B cell (primary cell): ENCODE data around the gene COL4A1. TPM values are rescaled to one million over a fixed set of nuclear protein-coding genes. Genes with fewer than 3 reads are reported as not detected.

Experiments
- ATAC-seq: fragments of 200-7000 bp; cut with Tn5 transposase; one replicate; pipeline ENCODE4 v1.10.0; 2021; ENCODE audit warnings: low read depth, mild to moderate bottlenecking, moderate number of reproducible peaks, moderate library complexity
- CTCF ChIA-PET: fragments of 350-600 bp; sonication (Branson Sonifier 250); formaldehyde crosslinking; loops from one replicate; lab custom pipeline; 2021; ENCODE audit warnings: antibody characterized with exemption, inconsistent platforms; lab: Charles Lee
- POLR2A ChIA-PET: fragments of 350-600 bp; sonication (Branson Sonifier 250); formaldehyde crosslinking; loops from one replicate; lab custom pipeline; 2021; ENCODE audit warnings: antibody characterized with exemption; lab: Charles Lee
- DNase-seq: peaks from one replicate; pipeline ENCODE4 v3.0.0; 2013
- H2AFZ ChIP-seq: 2 replicates; pipeline ENCODE4 v1.6.1; 2012; ENCODE audit warnings: mild to moderate bottlenecking, low read depth, low read length; ENCODE audit not compliant: insufficient read depth, poor library complexity, severe bottlenecking
- H3K27ac ChIP-seq, 2 donors: 1 replicate in 1 of 2; 2 replicates in 1 of 2; pipeline ENCODE4 v1.5.1; 2012 to 2013; ENCODE audit warnings: low read length in 2 of 2, mild to moderate bottlenecking in 2 of 2, moderate library complexity in 1 of 2
- H3K27me3 ChIP-seq, 4 experiments: fragments of 200-600 bp in 1 of 4; sonication (generic) in 1 of 4; replicated peaks in 1 of 4; 1 replicate in 2 of 4; 2 replicates in 2 of 4; pipeline versions ENCODE4 v1.6.1 to v1.7.0; 2013 to 2016; ENCODE audit warnings: low read length in 3 of 4, mild to moderate bottlenecking in 2 of 4, mixed read lengths in 1 of 4, moderate library complexity in 1 of 4; ENCODE audit not compliant: insufficient read depth in 4 of 4, control insufficient read depth in 3 of 4; ENCODE audit errors: control extremely low read depth in 1 of 4
- H3K36me3 ChIP-seq, 2 experiments: replicated peaks in 1 of 2; 1 replicate in 1 of 2; 2 replicates in 1 of 2; pipeline versions ENCODE4 v1.6.1 to v1.7.1; 2013; ENCODE audit warnings: low read length in 1 of 2; ENCODE audit not compliant: insufficient read depth in 2 of 2, control insufficient read depth in 1 of 2; ENCODE audit errors: control extremely low read depth in 1 of 2, extremely low read depth in 1 of 2
- H3K4me1 ChIP-seq, 2 donors: fragments of 200-600 bp in 1 of 2; sonication (generic) in 1 of 2; 1 replicate in 1 of 2; 2 replicates in 1 of 2; pipeline versions ENCODE4 v1.5.1 to v1.6.1; 2013 to 2017; ENCODE audit warnings: low read length in 2 of 2; ENCODE audit not compliant: control insufficient read depth in 2 of 2, insufficient read depth in 2 of 2
- H3K4me2 ChIP-seq: replicated peaks from 2 replicates; pipeline ENCODE3; 2012; ENCODE audit warnings: mild to moderate bottlenecking, low read depth, low read length; ENCODE audit not compliant: poor library complexity, severe bottlenecking
- H3K4me3 ChIP-seq, 5 experiments: fragments of 200-600 bp in 1 of 5; sonication (generic) in 1 of 5; 1 replicate in 3 of 5; 2 replicates in 2 of 5; pipeline versions ENCODE4 v1.5.1 to v1.7.0; 2011 to 2016; ENCODE audit warnings: low read length in 4 of 5, mild to moderate bottlenecking in 4 of 5, low read depth in 2 of 5, control low read depth in 1 of 5, moderate library complexity in 1 of 5; ENCODE audit not compliant: insufficient read depth in 1 of 5; ENCODE audit errors: control extremely low read depth in 1 of 5, extremely low read depth in 1 of 5
- H3K79me2 ChIP-seq: fragments of 200-600 bp; sonication (generic); one replicate; pipeline ENCODE4 v1.6.0; 2016; ENCODE audit warnings: low read length; ENCODE audit not compliant: control insufficient read depth, insufficient read depth
- H3K9ac ChIP-seq: fragments of 200-600 bp; sonication (generic); 2 replicates; pipeline ENCODE4 v1.6.1; 2017; ENCODE audit warnings: mild to moderate bottlenecking, low read length, moderate library complexity
- H3K9me3 ChIP-seq, 3 donors: one replicate each; pipeline versions ENCODE4 v1.6.1 to v1.7.1; 2013; ENCODE audit warnings: low read length in 2 of 3; ENCODE audit not compliant: control insufficient read depth in 2 of 3, insufficient read depth in 1 of 3; ENCODE audit errors: control extremely low read depth in 1 of 3
- H4K20me1 ChIP-seq: 2 replicates; pipeline ENCODE4 v1.6.0; 2012; ENCODE audit warnings: mild to moderate bottlenecking, low read length; ENCODE audit not compliant: insufficient read depth, control insufficient read depth, poor library complexity, severe bottlenecking
- H3K27ac Mint-ChIP-seq: one replicate; pipeline ENCODE4 v1.8.0; 2021; ENCODE audit warnings: mixed read lengths
- H3K27me3 Mint-ChIP-seq: one replicate; pipeline ENCODE4 v1.8.0; 2021; ENCODE audit warnings: mixed read lengths
- H3K4me1 Mint-ChIP-seq: one replicate; pipeline ENCODE4 v1.8.0; 2021; ENCODE audit warnings: mixed read lengths
- H3K4me3 Mint-ChIP-seq: one replicate; pipeline ENCODE4 v1.8.0; 2021; ENCODE audit warnings: mixed read lengths
- H3K9me3 Mint-ChIP-seq: one replicate; pipeline ENCODE4 v1.8.0; 2022; ENCODE audit warnings: mixed read lengths; ENCODE audit not compliant: insufficient read depth
- CTCF ChIP-seq: fragments of 200-600 bp; IDR thresholded peaks from one replicate; pipeline ENCODE4 v1.8.0; 2022; ENCODE audit warnings: antibody characterized with exemption, mild to moderate bottlenecking
- EZH2 ChIP-seq: IDR thresholded peaks from 2 replicates; pipeline ENCODE4 v1.6.1; 2012; ENCODE audit warnings: borderline replicate concordance, low read depth, mild to moderate bottlenecking, moderate library complexity, low read length; ENCODE audit not compliant: insufficient read depth, poor library complexity, severe bottlenecking
- WGBS: methylation state at CpG from one replicate; pipeline ENCODE4 v1.1.5; 2013; ENCODE audit warnings: missing lambda C conversion rate; ENCODE audit not compliant: insufficient coverage; 5-methylcytosine and 5-hydroxymethylcytosine counted together
- intact Hi-C: fragments of 100-400 bp; cut with micrococcal nuclease; formaldehyde crosslinking; loops from one replicate; pipeline ENCODE4 v1.10.0; 2022
- polyA plus RNA-seq: library from polyadenylated mRNA; depleted of rRNA; stranded (reverse); fragments of >200 nt; gene quantifications from 2 replicates; pipeline ENCODE4 v1.2.3, GENCODE V29; 2012
- total RNA-seq, 2 donors: library from RNA; stranded (reverse); fragments of 120-200 nt in 1 of 2; gene quantifications; 1 replicate in 1 of 2; 2 replicates in 1 of 2; pipeline versions ENCODE4 v1.2.3 to v1.2.4, GENCODE V29; 2013 to 2022

Gene COL4A1
- total and polyA plus RNA-seq, 2 donors (not counting 1 experiment from before 2014, with no cell fraction given) = not detected

GRCh38 chr13:110164706-110165105 is 142.3 kb downstream of the COL4A1 start:
- Histone ChIP-seq H3K79me2 (no peaks in the 10 kb centered on the region), H2AFZ (no peak overlapping the region), H4K20me1 (no peaks in the 10 kb centered on the region), H3K9me3 (no peaks in the 10 kb centered on the region), H3K4me3 (no peak overlapping the region), H3K9ac (no peak overlapping the region), H3K27ac (no peak overlapping the region), H3K36me3 (no peaks in the 10 kb centered on the region), H3K27me3 (peaks cover 0 to 2% (median 0%) of the 10 kb centered on the region in 4 experiments), H3K4me2 (no peak overlapping the region), H3K4me1 (no peaks in the 10 kb centered on the region)
- WGBS = 92% methylated on average over 8 of the region's 8 CpGs
- no peak for DNase-seq
- TF ChIP-seq EZH2 = no peak
- TF ChIP-seq CTCF = no peak
- ChIA-PET POLR2A (no interaction called here), CTCF (no interaction called here)
- H3K4me3 Mint-ChIP-seq = no peak overlapping the region
- H3K27me3 Mint-ChIP-seq = peaks cover 7% of the 10 kb centered on the region
- no peaks in the 10 kb centered on the region for H3K9me3 Mint-ChIP-seq
- ATAC-seq = no peak
- H3K4me1 Mint-ChIP-seq = no peaks in the 10 kb centered on the region
- no peak overlapping the region for H3K27ac Mint-ChIP-seq
- intact Hi-C loops = no loop called here

GRCh38 chr13:110162866-110163658 is 143.9 kb downstream of the COL4A1 start:
- no peak overlapping the region for H3K27ac Mint-ChIP-seq
- POLR2A ChIA-PET = no interaction called here

More at GRCh38 chr13:110162866-110163658, 143.9 kb downstream of the COL4A1 start:
- H3K36me3 ChIP-seq = no peaks in the 10 kb centered on the region
- H3K27ac ChIP-seq = no peak overlapping the region
- no peak overlapping the region for H3K4me2 ChIP-seq
- no peaks in the 10 kb centered on the region for H3K4me1 ChIP-seq
- DNase-seq = no peak
- peaks cover 7% of the 10 kb centered on the region for H3K27me3 Mint-ChIP-seq
- H3K4me3 ChIP-seq = no peak overlapping the region
- no peaks in the 10 kb centered on the region for H3K9me3 Mint-ChIP-seq
- no peak overlapping the region for H3K4me3 Mint-ChIP-seq
- WGBS = 68% methylated on average over 8 of the region's 11 CpGs
- no peaks in the 10 kb centered on the region for H3K79me2 ChIP-seq
- no peak for ATAC-seq
- CTCF ChIA-PET = no interaction called here
- no peak overlapping the region for H3K9ac ChIP-seq
- intact Hi-C loops = no loop called here
- no peak for TF ChIP-seq CTCF
- TF ChIP-seq EZH2 = no peak
- H2AFZ ChIP-seq = no peak overlapping the region
- H4K20me1 ChIP-seq = no peaks in the 10 kb centered on the region
- no peaks in the 10 kb centered on the region for H3K9me3 ChIP-seq
- no peaks in the 10 kb centered on the region for H3K4me1 Mint-ChIP-seq
- peaks cover 0 to 2% (median 0%) of the 10 kb centered on the region in 4 experiments for H3K27me3 ChIP-seq
